Stomach (tissue), 4 donors: ENCODE results near the gene CDH2.

Experiments used
- EP300 ChIP-seq: sonication (generic); formaldehyde crosslinking; IDR thresholded peaks from one replicate; pipeline ENCODE4 v1.6.1; 2017; ENCODE audit warnings: antibody characterized with exemption
- POLR2A ChIP-seq, 4 donors: fragments of 450-650 bp; IDR thresholded peaks; one replicate each; pipeline ENCODE4 v1.6.1; 2016; ENCODE audit warnings: antibody characterized with exemption in 4 of 4, control low read depth in 2 of 4, mild to moderate bottlenecking in 1 of 4, moderate library complexity in 1 of 4
- POLR2AphosphoS5 ChIP-seq, 3 donors: sonication (generic); formaldehyde crosslinking; IDR thresholded peaks; one replicate each; pipeline ENCODE4 v1.6.1; 2016; ENCODE audit warnings: antibody characterized with exemption in 3 of 3
- TF ChIP-seq, protein P1 (sequence below), 7 experiments: fragments of 450-650 bp in 4 of 7; fragments of 200-600 bp in 3 of 7; sonication (generic) in 3 of 7; IDR thresholded peaks; one replicate each; pipeline ENCODE4 v1.5.1; 2016 to 2019; ENCODE audit warnings: antibody characterized with exemption in 7 of 7, control low read depth in 2 of 7, mild to moderate bottlenecking in 1 of 7

DNA sequence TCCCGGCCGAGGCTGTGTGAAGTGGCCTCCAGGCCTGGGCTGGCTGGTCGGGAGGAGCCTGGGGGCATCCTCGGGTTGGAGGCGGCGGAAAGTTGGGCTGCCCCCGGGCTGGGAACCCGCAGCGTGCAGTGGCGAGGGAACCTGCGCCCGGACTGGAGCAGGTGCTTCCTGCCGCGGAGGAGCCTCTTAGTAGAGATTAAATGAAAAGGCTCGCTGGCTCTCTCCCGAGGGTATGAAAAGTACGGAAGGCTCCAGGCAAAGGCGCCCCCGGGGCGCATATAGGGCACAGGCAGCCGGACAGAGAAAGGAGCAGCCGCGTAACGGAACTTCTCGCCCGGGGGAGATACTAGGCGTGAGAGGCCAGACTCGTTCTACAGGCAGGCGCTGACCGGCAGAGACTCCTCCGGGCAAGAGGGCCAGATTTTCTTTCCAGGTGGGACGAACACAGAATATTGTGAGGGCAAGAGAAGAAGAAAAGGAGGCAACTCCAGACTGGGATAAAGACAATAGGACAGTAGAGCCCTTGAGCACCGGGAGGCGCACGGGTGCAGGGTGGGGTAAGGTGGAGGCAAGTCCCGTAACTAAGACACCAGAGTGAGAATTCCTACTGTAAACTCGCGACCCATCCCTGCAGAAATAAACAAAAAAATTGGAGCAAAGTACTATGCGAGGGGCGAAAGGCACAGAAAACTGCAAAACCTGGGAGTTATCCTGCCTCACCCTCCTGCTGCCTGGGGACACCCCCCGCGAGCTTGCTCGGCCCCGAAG is 816 bp downstream of the CDH2 start:
- no peak for TF ChIP-seq POLR2AphosphoS5 (IDR thresholded peaks at IDR 0.05)
- TF ChIP-seq, protein P1, sequence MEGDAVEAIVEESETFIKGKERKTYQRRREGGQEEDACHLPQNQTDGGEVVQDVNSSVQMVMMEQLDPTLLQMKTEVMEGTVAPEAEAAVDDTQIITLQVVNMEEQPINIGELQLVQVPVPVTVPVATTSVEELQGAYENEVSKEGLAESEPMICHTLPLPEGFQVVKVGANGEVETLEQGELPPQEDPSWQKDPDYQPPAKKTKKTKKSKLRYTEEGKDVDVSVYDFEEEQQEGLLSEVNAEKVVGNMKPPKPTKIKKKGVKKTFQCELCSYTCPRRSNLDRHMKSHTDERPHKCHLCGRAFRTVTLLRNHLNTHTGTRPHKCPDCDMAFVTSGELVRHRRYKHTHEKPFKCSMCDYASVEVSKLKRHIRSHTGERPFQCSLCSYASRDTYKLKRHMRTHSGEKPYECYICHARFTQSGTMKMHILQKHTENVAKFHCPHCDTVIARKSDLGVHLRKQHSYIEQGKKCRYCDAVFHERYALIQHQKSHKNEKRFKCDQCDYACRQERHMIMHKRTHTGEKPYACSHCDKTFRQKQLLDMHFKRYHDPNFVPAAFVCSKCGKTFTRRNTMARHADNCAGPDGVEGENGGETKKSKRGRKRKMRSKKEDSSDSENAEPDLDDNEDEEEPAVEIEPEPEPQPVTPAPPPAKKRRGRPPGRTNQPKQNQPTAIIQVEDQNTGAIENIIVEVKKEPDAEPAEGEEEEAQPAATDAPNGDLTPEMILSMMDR (IDR thresholded peaks at IDR 0.05): no peak
- TF ChIP-seq POLR2A (IDR thresholded peaks at IDR 0.05): no peak
- no peak for TF ChIP-seq EP300
